RWPE2 (cell line): ENCODE measurements around the gene ATP6V0A1.
"Not testable (repeated sequence)": the region's sequence is repeated elsewhere in the genome, so short reads cannot be mapped to it uniquely, and the experiment has no call there.

Source experiments
- ATAC-seq: fragments of 200-7000 bp; cut with Tn5 transposase; 3 replicates; pipeline ENCODE4 v1.9.1; 2021; ENCODE audit warnings: low read depth
- DNase-seq: peaks from one replicate; pipeline ENCODE4 v3.0.0-alpha.2; 2020; ENCODE audit warnings: low spot score
- H3K27ac ChIP-seq: fragments of 450-650 bp; 2 replicates; pipeline ENCODE4 v1.5.1; 2017; ENCODE audit warnings: mild to moderate bottlenecking; ENCODE audit not compliant: poor library complexity, severe bottlenecking
- H3K27me3 ChIP-seq: fragments of 250-450 bp; sonication (Bioruptor Pico); 2 replicates; pipeline ENCODE4 v1.5.1; 2021; ENCODE audit warnings: mild to moderate bottlenecking, moderate library complexity; ENCODE audit not compliant: insufficient read depth, poor library complexity, severe bottlenecking
- H3K36me3 ChIP-seq: fragments of 250-450 bp; sonication (Bioruptor Pico); 2 replicates; pipeline ENCODE4 v1.5.1; 2020; ENCODE audit warnings: low read depth, mild to moderate bottlenecking, moderate library complexity
- H3K4me1 ChIP-seq: fragments of 250-450 bp; sonication (Bioruptor Pico); 2 replicates; pipeline ENCODE4 v1.5.1; 2021; ENCODE audit warnings: mild to moderate bottlenecking, moderate library complexity; ENCODE audit not compliant: insufficient read depth, poor library complexity, severe bottlenecking
- H3K4me3 ChIP-seq: fragments of 250-450 bp; sonication (Bioruptor Pico); 2 replicates; pipeline ENCODE4 v1.5.1; 2021; ENCODE audit warnings: mild to moderate bottlenecking, moderate library complexity; ENCODE audit not compliant: severe bottlenecking
- H3K9me3 ChIP-seq: fragments of 250-450 bp; sonication (Bioruptor Pico); 2 replicates; pipeline ENCODE4 v1.5.1; 2021; ENCODE audit warnings: mild to moderate bottlenecking, moderate library complexity; ENCODE audit not compliant: severe bottlenecking
- CTCF ChIP-seq: fragments of 450-650 bp; IDR thresholded peaks from one replicate; pipeline ENCODE4 v1.5.1; 2017; ENCODE audit warnings: mild to moderate bottlenecking, moderate library complexity; ENCODE audit not compliant: poor library complexity, severe bottlenecking

The ATP6V0A1 gene

GRCh38 chr17:42555122-42555622 is 96.5 kb downstream of the ATP6V0A1 start:
- H3K4me3 ChIP-seq = peak overlapping the region; percentile 83
- no peak for TF ChIP-seq CTCF

DNA sequence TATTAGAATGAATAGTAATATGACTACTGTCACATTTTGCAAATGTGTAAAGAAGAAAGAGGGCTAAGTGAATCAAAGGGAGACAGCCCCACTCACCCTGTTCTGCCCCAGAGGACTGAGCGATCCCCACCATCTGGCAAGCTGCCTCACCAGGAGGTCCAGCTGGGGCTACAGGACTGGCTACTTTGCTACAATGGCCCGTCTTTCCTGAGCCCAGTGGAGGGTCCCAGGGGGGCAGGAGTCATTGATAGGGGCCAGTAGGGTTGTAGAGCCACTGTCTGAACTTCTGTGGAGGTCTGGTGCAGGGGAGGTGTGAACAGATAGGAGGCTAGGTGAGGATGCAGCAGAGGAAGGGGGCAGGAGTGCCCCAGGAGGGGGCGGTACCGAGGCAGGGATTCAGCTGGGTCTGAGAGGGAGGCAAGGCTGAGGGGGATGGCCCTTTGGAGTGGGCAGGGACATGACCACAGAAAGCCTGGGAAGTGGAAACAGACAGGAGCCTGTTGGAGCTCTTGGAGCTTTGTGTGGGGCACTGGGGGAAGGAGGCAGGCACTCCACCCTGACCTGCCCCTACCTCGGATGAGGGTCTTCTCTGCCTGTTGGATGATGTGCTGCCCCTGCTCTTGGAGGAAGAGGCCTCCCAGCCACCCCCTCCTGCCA is 97.4 kb downstream of the ATP6V0A1 start:
- not testable (repeated sequence) for DNase-seq, H3K4me3 ChIP-seq, H3K4me1 ChIP-seq, ATAC-seq, H3K9me3 ChIP-seq, H3K36me3 ChIP-seq, H3K27me3 ChIP-seq, H3K27ac ChIP-seq

More at GRCh38 chr17:42555122-42555622, 96.5 kb downstream of the ATP6V0A1 start:
- no peaks in the 10 kb centered on the region for H3K4me1 ChIP-seq
- ATAC-seq = no peak
- no peaks in the 10 kb centered on the region for H3K36me3 ChIP-seq
- no peaks in the 10 kb centered on the region for H3K9me3 ChIP-seq
- no peak for DNase-seq
- no peaks in the 10 kb centered on the region for H3K27me3 ChIP-seq
- H3K27ac ChIP-seq = peak overlapping the region; percentile 74

DNA sequence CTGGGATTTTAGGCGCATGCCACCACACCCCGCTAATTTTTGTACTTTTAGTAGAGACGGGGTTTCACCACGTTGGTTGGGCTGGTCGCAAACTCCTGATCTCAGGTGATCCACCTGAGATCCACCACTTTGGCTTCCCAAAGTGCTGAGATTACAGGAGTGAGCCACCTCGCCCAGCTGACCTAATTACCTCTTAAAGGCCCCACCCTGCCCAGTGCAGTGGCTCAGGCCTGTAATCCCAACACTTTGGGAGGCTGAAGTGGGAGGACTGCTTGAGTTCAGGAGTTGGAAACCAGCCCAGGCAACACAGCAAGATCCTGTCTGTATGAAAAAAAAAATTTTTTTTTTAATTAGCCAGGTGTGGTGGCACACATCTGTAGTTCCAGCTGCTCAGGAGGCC is 100.4 kb downstream of the ATP6V0A1 start:
- H3K27ac ChIP-seq = peak overlapping the region; percentile 8
- H3K27me3 ChIP-seq = no peaks in the 10 kb centered on the region
- TF ChIP-seq CTCF = no peak
- no peaks in the 10 kb centered on the region for H3K4me1 ChIP-seq
- DNase-seq (no peak), ATAC-seq (no peak)
- peaks cover 8% of the 10 kb centered on the region for H3K36me3 ChIP-seq
- no peaks in the 10 kb centered on the region for H3K9me3 ChIP-seq
- H3K4me3 ChIP-seq = no peak overlapping the region

GRCh38 chr17:42560246-42560645 is 101.6 kb downstream of the ATP6V0A1 start:
- Histone ChIP-seq H3K4me1 (no peaks in the 10 kb centered on the region), H3K27ac (no peak overlapping the region), H3K4me3 (no peak overlapping the region), H3K27me3 (no peaks in the 10 kb centered on the region), H3K9me3 (no peaks in the 10 kb centered on the region), H3K36me3 (peaks cover 18% of the 10 kb centered on the region)
- ATAC-seq = no peak
- no peak for TF ChIP-seq CTCF
- DNase-seq = no peak

DNA sequence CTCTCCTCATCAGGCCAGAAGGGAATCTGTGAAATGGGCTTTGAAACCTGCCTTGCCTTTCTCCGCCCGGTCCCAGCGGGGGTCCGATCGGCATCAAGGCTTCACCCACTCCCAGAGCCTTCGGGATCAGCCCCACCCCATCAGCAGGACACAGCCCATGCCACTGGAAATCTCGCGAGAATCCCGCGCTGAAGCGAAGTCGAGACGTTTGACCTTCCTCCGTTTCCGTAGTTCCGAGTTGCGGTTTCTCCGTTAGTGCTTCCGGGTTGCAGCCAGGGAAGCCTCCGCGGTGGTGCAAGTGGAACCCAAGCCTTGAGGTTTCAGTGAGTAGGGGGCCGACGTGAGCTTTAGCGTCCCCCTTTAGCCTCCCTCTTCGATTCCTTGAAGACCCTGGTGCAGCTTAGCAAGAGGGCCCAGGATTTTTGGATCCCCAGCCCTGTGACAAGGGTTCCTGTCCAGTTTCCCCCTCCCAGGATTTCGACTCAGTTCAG is 103.3 kb downstream of the ATP6V0A1 start, which contains the start of gene COASY:
Gene COASY (plus strand): TSS at position 252 of the 491 bp plus-strand sequence. CDS start 475 bp downstream, outside the sequence.
- Histone ChIP-seq H3K4me1 (peaks cover 2% of the 10 kb centered on the region), H3K9me3 (no peaks in the 10 kb centered on the region), H3K4me3 (peak within 1 kb of the TSS; percentile 93), H3K36me3 (peaks cover 29% of the 10 kb centered on the region), H3K27ac (peak within 1 kb of the TSS; percentile 72), H3K27me3 (no peaks in the 10 kb centered on the region)
- DNase-seq (peak; percentile 97), ATAC-seq (peak; percentile 70)
- no peak for TF ChIP-seq CTCF
